ENCODE measurements around the gene TSSK2.

DNA sequence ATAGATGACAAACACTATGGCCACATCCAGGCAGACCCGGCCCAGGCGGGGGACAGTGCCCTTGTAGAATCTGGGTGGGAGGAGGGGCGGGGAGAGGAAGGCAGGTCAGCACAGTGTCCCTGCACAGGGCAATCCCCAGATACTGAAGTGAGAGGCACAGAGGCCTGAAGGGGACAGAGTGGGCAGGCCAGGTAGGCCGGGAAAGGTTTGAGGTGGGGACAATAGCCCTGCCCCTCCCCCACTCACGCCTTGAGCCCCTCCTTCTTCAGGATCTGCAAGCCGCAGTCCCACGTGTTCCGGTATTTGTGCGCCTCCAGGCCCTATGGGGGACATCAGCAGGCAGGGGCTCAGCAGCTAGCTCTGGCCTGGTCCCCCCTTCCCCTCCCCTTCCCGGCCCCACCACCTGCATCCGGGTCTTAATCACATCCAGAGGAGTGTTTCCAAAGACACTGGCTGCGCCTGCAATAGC, 45.1 kb downstream of the TSSK2 start:
- TF ChIP-seq CTCF (conservative IDR thresholded peaks at IDR 0.05; ENCODE audit: low read length) (no peak), EZH2phosphoT487 (IDR thresholded peaks at IDR 0.05; ENCODE audit: borderline replicate concordance, low read depth, low read length) (no peak)
